RCC 7860 (cell line): Measurements from ENCODE around the gene ZNF503.

Source experiments
- DNase-seq: peaks from one replicate; pipeline ENCODE4 v3.0.0-alpha.2; 2015; ENCODE audit warnings: low spot score
- FAIRE-seq: peaks from 2 replicates; lab custom pipeline; 2012; peaks lifted over from hg19 to GRCh38; lab: Jason Lieb, UNC

ZNF503 gene, protein sequence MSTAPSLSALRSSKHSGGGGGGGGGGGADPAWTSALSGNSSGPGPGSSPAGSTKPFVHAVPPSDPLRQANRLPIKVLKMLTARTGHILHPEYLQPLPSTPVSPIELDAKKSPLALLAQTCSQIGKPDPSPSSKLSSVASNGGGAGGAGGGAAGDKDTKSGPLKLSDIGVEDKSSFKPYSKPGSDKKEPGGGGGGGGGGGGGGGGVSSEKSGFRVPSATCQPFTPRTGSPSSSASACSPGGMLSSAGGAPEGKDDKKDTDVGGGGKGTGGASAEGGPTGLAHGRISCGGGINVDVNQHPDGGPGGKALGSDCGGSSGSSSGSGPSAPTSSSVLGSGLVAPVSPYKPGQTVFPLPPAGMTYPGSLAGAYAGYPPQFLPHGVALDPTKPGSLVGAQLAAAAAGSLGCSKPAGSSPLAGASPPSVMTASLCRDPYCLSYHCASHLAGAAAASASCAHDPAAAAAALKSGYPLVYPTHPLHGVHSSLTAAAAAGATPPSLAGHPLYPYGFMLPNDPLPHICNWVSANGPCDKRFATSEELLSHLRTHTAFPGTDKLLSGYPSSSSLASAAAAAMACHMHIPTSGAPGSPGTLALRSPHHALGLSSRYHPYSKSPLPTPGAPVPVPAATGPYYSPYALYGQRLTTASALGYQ

DNA sequence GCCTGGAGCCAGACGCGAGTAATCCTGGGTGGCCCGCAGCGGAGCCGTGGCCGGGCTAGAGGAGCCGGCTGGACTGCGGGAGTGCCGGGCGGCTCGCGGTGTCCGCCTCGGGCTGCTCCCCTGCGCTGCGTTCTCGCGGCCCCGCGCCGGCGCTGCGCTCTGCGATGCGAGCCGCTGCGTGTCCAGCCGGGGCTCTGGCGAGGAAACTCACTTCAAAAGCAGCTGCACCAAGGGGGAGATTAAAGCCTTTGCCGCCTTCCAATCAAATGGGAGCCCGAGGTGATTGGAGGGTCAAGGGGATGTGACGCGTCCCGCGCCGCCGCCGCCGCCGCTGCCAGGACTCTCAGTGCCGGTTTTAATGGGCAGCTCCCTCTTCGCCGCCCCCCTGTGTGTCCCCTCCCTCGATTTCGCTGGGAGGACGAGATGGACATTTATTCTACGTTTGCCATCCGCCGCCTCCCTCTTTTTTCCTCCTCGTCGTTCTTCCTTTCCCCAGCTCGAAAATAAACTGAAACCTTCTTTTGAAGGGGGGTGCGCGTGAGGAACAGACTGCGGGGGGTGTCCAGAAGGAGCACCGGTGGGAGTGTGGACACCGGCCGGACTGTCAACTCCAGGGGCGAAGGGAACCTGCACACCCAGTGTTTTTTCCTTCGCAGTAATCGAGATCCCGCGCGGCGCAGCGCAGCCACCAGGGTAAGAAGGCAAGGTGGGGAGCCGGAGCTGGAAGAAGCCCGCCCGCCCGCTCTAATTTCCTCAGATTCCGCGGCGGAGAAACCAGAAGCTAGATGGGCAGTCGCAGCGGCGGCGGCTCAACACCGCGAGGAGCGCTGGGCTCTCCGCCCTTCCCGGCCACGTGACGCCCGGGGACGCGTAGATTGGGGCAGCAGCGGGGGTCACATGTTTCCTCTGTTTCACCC, at the start of gene ZNF503:
ZNF503 (minus strand) TSS at position 196 of the 917 bp plus-strand sequence. CDS start 345 bp downstream, outside the sequence.
- DNase-seq (peak; percentile 92), FAIRE-seq (peak; percentile 89)

DNA sequence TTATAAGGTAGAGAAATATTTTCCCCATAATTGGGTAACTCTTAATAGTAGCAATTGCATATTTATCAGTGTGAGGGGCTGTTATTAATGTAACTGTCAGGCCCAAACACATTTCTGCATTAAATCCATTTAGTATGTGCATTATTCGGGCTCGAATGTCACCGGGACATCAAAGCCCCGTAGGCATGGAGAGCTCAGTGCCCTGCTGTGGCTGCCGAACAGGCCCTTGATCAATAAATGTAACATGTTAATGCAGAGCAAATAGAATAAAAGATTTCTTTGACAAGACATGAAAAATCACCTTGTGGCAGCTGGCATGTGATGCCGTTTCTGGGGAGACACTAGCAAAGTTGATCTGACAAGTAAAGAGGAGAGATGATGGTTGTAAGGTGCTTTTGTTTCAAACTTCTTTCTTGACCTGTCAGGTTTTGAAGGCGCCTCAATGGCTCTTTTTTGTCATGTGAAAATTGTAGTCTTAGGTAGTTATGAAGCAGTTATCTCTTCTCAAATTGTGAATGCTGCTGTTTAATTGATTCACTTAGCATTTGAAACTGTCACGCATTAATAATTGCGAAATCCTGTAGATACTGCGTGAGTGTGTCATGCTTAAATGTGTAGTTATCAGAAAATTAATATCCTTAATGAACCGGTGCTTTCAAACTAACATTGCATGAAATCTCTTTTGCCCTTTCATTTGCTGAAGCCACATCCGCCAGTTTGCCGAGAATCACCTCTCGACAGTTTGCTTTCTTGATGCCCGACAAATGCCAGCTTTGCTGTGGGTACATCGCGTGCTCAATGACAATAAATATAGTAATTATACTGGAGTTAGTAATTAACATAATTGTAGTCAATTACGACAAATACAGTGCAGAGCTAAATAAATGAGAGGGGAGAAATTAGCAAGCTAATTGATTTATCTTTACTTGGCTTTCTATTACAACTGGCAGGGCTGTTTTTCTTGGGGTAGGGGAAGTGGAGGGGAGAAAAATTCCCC, 49.4 kb upstream of the ZNF503 start:
- FAIRE-seq = no peak
- no peak for DNase-seq

DNA sequence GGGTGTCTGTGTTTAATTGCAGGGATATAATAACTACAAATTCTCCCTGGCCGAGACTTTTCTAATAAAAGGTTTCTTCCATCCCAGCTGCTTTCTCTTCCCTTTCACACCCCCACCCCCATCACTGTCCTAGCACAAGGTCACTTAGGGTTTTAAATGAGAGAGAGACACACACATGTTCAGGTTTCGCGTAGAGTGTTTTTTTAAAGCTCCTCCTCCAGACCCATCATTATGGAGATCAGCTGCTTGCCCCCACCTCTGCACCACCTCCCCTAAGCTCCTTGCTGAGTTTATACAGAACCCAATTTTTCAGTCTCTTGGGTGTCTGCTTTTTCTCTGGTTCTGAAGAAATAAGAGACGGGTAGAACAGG, 48.5 kb upstream of the ZNF503 start:
- DNase-seq (no peak), FAIRE-seq (no peak)

DNA sequence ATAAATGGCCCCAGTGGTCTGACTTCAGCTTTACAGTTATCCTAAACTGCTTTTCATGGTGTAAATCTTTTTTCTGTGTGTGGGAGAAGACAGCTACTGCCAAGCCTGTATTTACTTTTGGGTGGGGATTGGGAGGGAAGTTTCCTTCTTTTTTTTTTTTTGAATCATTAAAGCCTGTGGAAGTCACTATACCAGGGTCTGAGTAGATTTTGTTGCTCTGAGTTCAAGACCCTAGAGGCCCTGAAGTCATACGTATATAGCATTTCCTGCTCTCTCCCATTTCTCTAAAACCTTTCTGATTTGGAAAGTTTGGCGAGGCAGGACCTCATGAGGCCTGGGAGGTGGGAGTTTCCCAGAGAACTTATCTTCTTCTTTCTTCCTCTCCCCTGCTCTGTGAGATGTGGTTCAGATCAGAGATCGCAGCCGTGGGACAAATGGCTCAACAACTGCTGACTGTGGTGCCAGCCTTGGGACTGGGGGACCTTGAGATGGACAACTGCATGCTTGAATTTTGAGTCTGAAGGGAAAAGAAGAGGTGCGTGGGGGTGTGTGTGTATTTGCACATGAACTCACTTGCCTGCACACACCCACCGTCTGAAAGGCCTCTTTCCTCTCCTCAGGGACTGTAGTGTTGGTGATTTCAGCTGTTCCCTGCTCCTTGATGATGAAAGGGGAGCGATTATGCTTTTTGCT, 48.0 kb upstream of the ZNF503 start:
- no peak for FAIRE-seq
- no peak for DNase-seq

DNA sequence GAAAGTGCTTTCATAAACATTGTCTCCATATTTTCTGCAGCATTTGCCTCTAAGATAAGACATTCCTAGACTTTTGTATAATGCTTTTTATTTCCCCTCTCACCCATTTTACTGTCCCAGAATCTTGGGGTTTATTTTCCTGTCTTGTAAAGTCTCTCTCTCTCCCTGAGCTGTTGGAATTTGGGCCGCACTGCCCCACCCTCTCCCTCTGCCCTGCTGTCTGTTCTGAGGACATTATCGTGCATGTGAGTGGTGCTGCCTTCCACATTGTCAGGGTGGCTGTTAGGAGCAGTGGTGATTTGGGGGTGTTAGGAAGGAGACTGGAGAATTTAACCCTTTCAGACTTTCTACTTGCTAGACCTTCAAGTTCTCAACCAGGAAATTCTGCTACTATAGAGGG, 46.6 kb upstream of the ZNF503 start:
- no peak for FAIRE-seq

DNA sequence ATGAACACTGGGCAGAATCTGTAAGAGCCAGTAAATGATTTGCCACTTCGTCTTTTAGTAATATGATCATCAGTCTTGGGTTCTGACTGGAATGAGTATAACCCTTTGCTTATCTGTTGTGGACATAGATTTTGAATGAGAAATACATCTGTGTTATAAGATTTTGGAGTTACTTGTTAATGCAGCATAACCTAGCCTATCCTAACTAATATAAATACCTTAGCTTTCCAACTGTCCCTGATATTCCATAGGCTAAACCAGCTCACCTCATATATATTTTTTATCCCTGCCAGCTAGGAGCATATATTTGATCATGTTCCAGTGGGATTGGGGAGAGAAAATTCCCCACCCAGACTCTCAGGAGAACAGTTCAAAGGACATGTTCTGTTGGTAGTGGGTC, 44.9 kb upstream of the ZNF503 start:
- FAIRE-seq (no peak), DNase-seq (no peak)

More for the DNA sequence above, 46.6 kb upstream of the ZNF503 start:
- no peak for DNase-seq

DNA sequence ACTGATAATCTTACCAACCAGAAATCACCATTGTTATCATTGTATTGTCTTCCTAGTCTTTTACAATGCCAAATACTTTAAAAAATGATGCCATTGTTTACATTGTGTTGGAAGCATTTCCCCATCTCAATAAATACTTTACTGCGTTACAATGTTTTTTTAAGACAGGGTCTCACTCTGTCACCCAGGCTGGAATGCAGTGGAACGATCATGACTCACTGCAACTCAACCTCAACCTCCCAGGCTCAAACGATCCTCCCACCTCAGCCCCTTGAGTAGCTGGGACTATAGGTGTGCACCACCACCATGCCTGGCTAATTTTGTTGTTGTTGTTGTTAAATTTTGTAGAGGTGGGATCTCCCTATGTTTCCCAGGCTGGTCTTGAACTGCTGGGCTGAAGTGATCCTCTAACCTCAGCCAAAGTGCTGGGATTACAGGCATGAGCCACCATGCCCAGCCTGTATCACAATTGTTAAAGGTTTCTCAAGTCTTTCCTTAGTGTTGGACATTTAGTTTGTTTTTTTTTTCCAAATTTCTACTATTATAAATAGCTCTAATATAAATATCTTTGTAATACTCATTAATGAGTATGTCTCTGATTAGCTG, 43.3 kb upstream of the ZNF503 start:
- peak; percentile 67 for FAIRE-seq
- peak; percentile 47 for DNase-seq

DNA sequence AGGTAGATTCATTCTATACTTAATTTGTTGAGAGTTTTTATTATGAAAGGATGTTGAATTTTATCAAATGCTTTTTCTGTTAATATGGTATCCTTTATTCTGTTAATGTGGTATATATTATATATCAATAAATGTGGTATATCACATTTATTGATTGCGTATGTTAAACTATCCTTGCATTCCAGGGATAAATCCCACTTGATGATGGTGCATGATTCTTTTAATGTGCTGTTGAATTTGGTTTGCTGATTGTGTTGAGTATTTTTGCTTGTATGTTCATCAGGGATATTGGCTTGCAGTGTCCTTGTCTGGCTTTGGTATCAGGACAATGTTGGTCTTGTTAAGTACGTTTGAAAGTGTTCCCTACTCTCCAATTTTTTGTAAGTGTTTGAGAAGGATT, 41.8 kb upstream of the ZNF503 start:
- DNase-seq (no peak), FAIRE-seq (no peak)

DNA sequence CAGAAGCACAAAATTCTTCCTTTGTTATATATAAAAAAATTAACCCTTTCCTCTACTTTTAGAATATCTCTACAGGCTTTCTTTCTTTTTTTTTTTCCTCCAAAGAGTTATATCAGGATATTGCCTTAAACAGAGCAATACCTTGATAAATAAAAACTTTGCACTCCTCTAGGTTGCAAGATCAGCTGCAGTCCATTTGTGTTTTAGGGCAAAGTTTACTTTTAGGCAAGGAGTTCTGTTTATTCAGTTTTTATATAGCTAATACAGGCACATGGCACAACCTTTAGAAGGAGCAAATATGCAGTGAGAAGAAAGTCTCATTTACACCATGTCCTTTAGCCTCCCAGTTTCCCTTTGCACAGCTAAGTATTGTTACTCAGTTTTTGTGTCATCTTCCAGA, 40.1 kb upstream of the ZNF503 start:
- no peak for DNase-seq
- FAIRE-seq = no peak

DNA sequence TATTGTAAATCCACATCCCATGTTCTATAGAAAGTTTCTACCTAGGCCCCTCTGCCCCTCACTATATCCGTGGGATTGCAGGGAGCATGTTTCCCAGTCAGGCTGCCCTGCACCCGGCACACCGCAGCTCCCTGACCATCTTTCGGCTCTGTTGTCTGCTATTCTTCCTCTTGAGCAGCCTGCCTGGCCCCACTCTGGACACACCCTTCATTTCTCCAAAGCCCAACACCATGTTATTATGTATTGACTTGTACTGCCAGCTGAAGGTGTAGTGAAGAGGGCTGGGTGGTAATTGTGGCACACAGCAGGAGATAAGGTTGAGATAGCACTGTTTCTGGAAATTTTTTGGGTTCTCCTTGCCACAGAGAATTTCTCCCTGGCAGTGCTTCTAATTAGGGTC, 39.6 kb upstream of the ZNF503 start:
- no peak for DNase-seq
- FAIRE-seq = no peak

DNA sequence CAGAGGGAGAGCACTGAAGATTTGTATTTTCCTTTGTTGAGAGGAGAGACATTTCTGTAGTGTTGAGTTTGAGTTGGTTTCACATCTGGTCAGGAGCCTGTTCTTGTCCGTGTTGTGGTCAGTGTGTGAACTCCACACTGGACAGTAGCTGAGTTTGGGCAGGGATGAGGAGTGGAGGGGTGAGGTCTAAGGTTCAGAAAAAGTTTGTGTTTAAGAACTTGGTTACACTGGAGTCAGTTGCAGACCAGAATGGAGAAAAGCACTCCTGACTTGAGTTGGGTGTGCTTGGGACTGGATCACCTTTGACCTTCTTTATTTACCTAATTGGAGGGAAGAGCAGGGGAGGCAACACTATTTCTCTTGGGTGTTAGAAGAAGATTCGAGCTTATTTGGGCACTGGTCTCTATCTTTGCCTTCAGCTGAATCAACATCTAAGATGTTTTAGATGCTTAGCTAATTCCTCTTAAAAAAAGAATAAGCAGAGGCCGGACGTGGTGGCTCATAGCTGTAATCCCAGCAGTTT, 38.8 kb upstream of the ZNF503 start:
- DNase-seq (no peak), FAIRE-seq (no peak)

DNA sequence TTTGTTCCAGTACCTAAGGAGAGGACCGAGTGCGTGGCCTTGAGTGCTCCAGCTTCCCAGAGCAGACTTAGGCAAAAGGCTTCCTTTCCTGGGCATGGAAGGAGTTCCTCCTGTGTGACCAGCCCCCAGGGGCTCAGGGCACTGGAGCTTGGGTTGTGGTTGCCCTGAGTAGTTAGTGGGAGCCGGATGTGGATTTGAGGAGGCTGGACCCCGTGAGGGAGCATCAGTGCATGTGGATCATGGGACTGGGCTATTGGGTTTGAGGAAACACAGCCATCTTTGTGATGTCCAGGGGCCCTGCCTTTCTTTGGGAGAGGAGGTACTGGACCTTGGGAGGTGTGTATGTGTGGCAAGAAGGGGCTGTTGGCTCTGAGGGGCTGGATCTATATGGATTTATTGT, 38.2 kb upstream of the ZNF503 start:
- FAIRE-seq (no peak), DNase-seq (no peak)

DNA sequence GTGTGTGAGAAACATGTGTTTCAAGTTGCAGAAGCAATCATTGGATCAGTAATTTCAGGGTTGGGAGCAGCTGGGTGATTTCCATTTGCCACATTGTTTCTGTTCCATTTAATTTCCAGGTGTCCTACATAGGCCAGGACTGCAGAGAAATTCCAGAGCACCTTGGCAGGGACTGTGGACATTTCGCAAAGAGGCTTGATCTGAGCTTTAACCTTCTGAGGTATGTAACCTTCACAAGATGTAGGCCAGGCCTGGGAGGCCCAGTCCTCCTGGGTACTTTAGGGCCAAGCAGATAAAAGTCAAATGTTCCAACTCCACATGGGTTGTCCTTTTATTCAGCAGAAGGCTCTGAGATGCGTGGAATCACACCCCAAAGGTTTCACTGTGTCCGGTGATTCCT, 36.7 kb upstream of the ZNF503 start:
- no peak for FAIRE-seq
- DNase-seq = no peak

DNA sequence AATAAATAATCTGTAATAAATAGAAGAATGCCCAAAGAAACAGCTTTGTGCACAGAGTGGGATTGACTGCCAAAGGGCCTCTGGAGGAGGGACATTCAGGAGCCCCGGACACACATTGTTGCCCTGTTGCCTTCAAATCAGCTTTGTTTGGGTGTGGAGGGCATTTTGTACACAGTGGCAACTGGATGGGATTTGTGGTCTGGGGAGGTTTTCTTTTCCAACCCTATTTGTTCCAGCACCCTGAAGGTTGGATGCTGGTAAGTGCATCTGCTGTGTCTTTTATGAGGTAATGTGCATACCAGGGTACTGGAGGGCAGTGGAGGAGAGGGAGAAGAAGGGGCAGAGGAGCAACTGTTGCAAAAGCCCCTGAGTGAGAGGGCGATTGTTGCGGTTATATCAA, 36.1 kb upstream of the ZNF503 start:
- FAIRE-seq (no peak), DNase-seq (no peak)

DNA sequence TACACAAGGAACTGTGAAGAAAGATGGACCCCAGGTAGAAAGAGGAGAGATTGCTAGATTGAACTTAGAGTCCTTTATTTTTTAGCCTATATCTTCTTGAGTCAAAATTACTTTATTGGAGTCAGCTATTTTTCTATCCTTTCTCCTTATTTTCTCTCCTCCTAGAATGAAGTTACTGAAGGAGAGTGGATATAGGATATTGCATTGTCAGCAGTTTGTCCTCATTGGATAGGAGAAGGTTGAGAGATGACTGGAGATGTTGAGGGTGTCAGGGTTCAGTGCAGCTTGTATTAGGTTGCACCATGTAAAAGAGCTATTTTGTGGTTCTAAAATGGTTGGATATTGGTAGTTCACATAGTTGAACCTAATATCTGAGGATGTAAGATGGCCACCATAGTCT, 35.3 kb upstream of the ZNF503 start:
- FAIRE-seq = no peak
- no peak for DNase-seq

DNA sequence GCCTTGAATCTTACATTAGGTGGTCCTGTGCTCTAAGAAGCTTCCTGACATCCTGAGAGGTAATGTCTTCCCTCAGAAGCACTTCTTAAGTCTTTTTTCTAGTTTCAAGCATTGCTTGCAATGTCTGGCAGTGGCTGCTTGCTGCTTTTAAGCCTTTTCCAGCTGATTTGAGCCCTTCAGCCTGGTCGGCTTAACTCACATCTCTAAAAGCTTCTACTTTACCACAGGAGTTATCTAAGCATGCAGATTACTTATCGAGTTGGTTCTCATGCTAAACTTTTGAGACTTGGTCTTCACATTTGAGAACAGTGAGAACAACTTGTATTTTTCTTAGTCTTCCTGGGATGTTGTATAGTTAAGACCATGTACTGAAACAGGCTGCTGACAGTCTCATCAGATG, 33.7 kb upstream of the ZNF503 start:
- FAIRE-seq (no peak), DNase-seq (no peak)

DNA sequence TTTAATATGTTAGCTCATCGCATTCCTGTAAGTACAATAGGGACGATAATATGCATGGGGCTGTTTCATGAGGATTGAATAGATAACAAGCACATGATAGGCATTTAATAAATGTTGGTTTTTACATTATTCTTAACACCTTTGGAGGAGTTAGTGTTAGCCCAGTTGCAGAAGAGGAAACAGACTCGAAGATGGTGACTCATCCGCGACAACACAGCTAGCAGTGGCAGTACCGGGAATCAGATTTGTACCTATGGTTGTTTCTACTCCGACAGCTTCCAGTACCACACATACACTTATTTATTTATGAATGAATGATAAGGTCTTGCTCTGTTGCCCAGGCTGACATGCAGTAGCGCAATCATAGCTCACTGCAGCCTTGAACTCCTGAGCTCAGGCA, 32.7 kb upstream of the ZNF503 start:
- FAIRE-seq (no peak), DNase-seq (no peak)

DNA sequence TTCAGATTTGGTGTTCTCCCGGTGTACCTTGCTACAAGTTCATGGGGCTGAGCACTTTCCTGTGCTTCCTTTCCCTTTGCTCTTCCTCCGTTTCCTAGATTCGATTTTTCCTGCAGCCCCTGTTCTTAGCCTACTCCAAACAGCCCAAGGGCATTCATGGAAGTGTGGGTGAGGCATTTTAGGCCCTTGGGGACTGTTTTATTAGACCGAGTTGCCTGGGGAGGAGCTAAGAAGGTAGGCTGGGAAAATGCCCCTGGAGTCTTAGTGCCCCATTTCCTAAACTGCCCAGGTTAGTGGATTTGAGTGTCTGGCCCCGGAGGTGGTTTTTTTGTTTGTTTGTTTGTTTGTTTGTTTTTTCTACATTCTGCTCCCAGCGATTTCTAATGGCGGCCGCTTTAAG, 31.7 kb upstream of the ZNF503 start:
- no peak for DNase-seq
- FAIRE-seq = no peak

DNA sequence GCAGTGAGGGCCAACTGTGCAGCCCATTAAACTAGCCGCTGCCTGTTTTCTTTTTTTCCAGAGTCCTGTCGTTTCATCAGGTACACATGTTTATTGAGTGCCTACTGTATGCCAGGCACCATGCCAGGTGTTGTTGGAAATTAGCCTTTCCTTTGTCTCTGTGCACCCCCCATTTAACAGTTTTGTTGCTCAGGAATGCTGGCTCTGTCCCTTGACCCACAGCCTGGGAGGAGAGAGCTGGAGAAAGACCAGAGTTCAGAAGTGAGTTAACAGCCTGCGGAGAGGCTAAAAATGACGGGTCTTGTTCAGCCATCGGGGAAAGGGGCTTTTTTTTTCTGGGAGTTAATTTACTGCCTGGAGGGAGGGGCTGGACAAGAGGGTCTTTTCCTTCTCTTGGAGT, 31.2 kb upstream of the ZNF503 start:
- no peak for DNase-seq

More for the DNA sequence above, 31.2 kb upstream of the ZNF503 start:
- FAIRE-seq = no peak
